H1 (cell line): Measurements from ENCODE around the gene PEX14. TPM values are rescaled to one million over a fixed set of nuclear protein-coding genes. Genes with fewer than 3 reads are reported as not detected.

Source experiments
- CTCF ChIA-PET: fragments of 300-600 bp; sonication (Branson Sonifier 250); formaldehyde crosslinking; loops from one replicate; lab custom pipeline; 2021; ENCODE audit not compliant: partially characterized antibody; lab: Charles Lee
- POLR2A ChIA-PET: fragments of 300-600 bp; sonication (Branson Sonifier 250); formaldehyde crosslinking; loops from one replicate; lab custom pipeline; 2021; ENCODE audit warnings: inconsistent platforms; ENCODE audit not compliant: partially characterized antibody; lab: Charles Lee
- DNase-seq, 2 experiments: peaks; one replicate each; pipeline versions ENCODE4 v3.0.0 to v3.0.0-alpha.2; 2010 to 2022; ENCODE audit warnings: low spot score in 2 of 2, low read depth in 1 of 2, mixed read lengths in 1 of 2
- FAIRE-seq: peaks from 2 replicates; lab custom pipeline; 2011; peaks lifted over from hg19 to GRCh38; lab: Jason Lieb, UNC
- H2AFZ ChIP-seq: 2 replicates; pipeline ENCODE4 v1.8.1; 2012; ENCODE audit warnings: low read length, inconsistent platforms
- H2AK5ac ChIP-seq: 2 replicates; pipeline ENCODE4 v1.6.1; 2013; ENCODE audit warnings: low read depth, low read length
- H2BK120ac ChIP-seq: replicated peaks from 2 replicates; pipeline ENCODE3; 2013; ENCODE audit warnings: low read depth, low read length, inconsistent platforms
- H2BK12ac ChIP-seq: 2 replicates; pipeline ENCODE4 v1.6.1; 2013; ENCODE audit warnings: low read depth, low read length
- H2BK15ac ChIP-seq: 2 replicates; pipeline ENCODE4 v1.6.1; 2013; ENCODE audit warnings: low read length
- H2BK20ac ChIP-seq: 2 replicates; pipeline ENCODE4 v1.6.1; 2013; ENCODE audit warnings: low read length
- H2BK5ac ChIP-seq: 2 replicates; pipeline ENCODE4 v1.6.1; 2013; ENCODE audit warnings: low read depth, low read length
- H3K14ac ChIP-seq: 2 replicates; pipeline ENCODE4 v1.6.1; 2013; ENCODE audit warnings: inconsistent platforms; ENCODE audit not compliant: insufficient read length
- H3K18ac ChIP-seq: 2 replicates; pipeline ENCODE4 v1.6.1; 2013; ENCODE audit warnings: low read length; ENCODE audit errors: extremely low read depth
- H3K23ac ChIP-seq: 2 replicates; pipeline ENCODE4 v1.6.1; 2013; ENCODE audit warnings: inconsistent platforms; ENCODE audit not compliant: insufficient read length
- H3K23me2 ChIP-seq: 2 replicates; pipeline ENCODE4 v1.6.1; 2013; ENCODE audit warnings: low read depth, low read length
- H3K27ac ChIP-seq: 2 replicates; pipeline ENCODE4 v1.6.1; 2011; ENCODE audit warnings: low read depth, low read length, inconsistent platforms
- H3K27me3 ChIP-seq, 4 experiments: replicated peaks in 1 of 4; 1 replicate in 1 of 4; 2 replicates in 3 of 4; pipeline versions ENCODE4 v1.6.1 to v1.8.1; 2011 to 2013; ENCODE audit warnings: low read length in 3 of 4, mild to moderate bottlenecking in 3 of 4, inconsistent platforms in 2 of 4, mixed read lengths in 2 of 4, moderate library complexity in 1 of 4; ENCODE audit not compliant: control insufficient read depth in 3 of 4, insufficient read depth in 3 of 4; ENCODE audit errors: extremely low read depth in 1 of 4
- H3K36me3 ChIP-seq, 4 experiments: 2 replicates each; pipeline versions ENCODE4 v1.6.1 to v1.8.1; 2011 to 2013; ENCODE audit warnings: mild to moderate bottlenecking in 4 of 4, low read length in 3 of 4, moderate library complexity in 2 of 4, control low read depth in 1 of 4, inconsistent platforms in 1 of 4; ENCODE audit not compliant: insufficient read depth in 4 of 4, control insufficient read depth in 2 of 4
- H3K4ac ChIP-seq: replicated peaks from 2 replicates; pipeline ENCODE3; 2013; ENCODE audit warnings: low read length, low read depth, mixed read lengths, inconsistent platforms; ENCODE audit not compliant: insufficient read length
- H3K4me1 ChIP-seq, 4 experiments: replicated peaks in 1 of 4; 1 replicate in 1 of 4; 2 replicates in 3 of 4; pipeline versions ENCODE4 v1.6.1 to v1.8.1; 2011 to 2013; ENCODE audit warnings: low read length in 3 of 4, inconsistent platforms in 2 of 4, mixed read lengths in 1 of 4; ENCODE audit not compliant: insufficient read depth in 4 of 4, control insufficient read depth in 3 of 4
- H3K4me2 ChIP-seq, 2 experiments: 2 replicates each; pipeline versions ENCODE4 v1.6.1 to v1.8.1; 2011 to 2013; ENCODE audit warnings: low read depth in 2 of 2, low read length in 2 of 2, control low read depth in 1 of 2, inconsistent platforms in 1 of 2, mild to moderate bottlenecking in 1 of 2; ENCODE audit not compliant: insufficient read depth in 1 of 2
- H3K4me3 ChIP-seq, 4 experiments: fragments of 200-600, 300-600 bp in 1 of 4; sonication (generic), shearing (Covaris generic), sonication (Bioruptor Twin) in 1 of 4; 2 replicates each; pipeline versions ENCODE4 v1.5.1 to v1.8.1; 2011 to 2016; ENCODE audit warnings: low read length in 4 of 4, low read depth in 3 of 4, control low read depth in 2 of 4, inconsistent platforms in 2 of 4, mild to moderate bottlenecking in 2 of 4, mixed read lengths in 1 of 4, moderate library complexity in 1 of 4; ENCODE audit not compliant: insufficient read depth in 2 of 4; ENCODE audit errors: extremely low read depth in 1 of 4
- H3K56ac ChIP-seq: replicated peaks from 2 replicates; pipeline ENCODE3; 2013; ENCODE audit warnings: low read depth, mild to moderate bottlenecking, mixed read lengths, low read length, inconsistent platforms; ENCODE audit not compliant: insufficient read length
- H3K79me1 ChIP-seq: 2 replicates; pipeline ENCODE4 v1.6.1; 2013; ENCODE audit warnings: low read depth, low read length, control low read depth
- H3K79me2 ChIP-seq, 2 experiments: 2 replicates each; pipeline versions ENCODE4 v1.6.1 to v1.8.1; 2012 to 2013; ENCODE audit warnings: low read length in 2 of 2, mild to moderate bottlenecking in 2 of 2, inconsistent platforms in 1 of 2; ENCODE audit not compliant: insufficient read depth in 2 of 2, control insufficient read depth in 1 of 2
- H3K9ac ChIP-seq, 4 experiments: replicated peaks in 1 of 4; 1 replicate in 1 of 4; 2 replicates in 3 of 4; pipeline versions ENCODE4 v1.6.1 to v1.8.1; 2011 to 2013; ENCODE audit warnings: low read depth in 3 of 4, low read length in 3 of 4, control low read depth in 2 of 4, mild to moderate bottlenecking in 2 of 4, moderate library complexity in 2 of 4, inconsistent platforms in 1 of 4; ENCODE audit errors: extremely low read depth in 1 of 4
- H3K9me3 ChIP-seq, 2 experiments: 2 replicates each; pipeline versions ENCODE4 v1.6.1 to v1.8.1; 2012 to 2013; ENCODE audit warnings: mild to moderate bottlenecking in 2 of 2, moderate library complexity in 2 of 2, control low read depth in 1 of 2, inconsistent platforms in 1 of 2, low read depth in 1 of 2, low read length in 1 of 2, mixed read lengths in 1 of 2; ENCODE audit not compliant: insufficient read depth in 2 of 2
- H4K20me1 ChIP-seq, 2 experiments: replicated peaks in 1 of 2; 2 replicates each; pipeline versions ENCODE3 to v1.8.1; 2011 to 2013; ENCODE audit warnings: inconsistent platforms in 2 of 2, low read length in 2 of 2, mild to moderate bottlenecking in 1 of 2; ENCODE audit not compliant: insufficient read depth in 2 of 2, control insufficient read depth in 1 of 2
- H4K5ac ChIP-seq: 2 replicates; pipeline ENCODE4 v1.6.1; 2013; ENCODE audit warnings: low read length, low read depth, mixed read lengths, inconsistent platforms; ENCODE audit not compliant: insufficient read length
- H4K8ac ChIP-seq: 2 replicates; pipeline ENCODE4 v1.8.0; 2013; ENCODE audit warnings: mild to moderate bottlenecking, moderate library complexity, low read length, inconsistent platforms; ENCODE audit not compliant: insufficient read depth; ENCODE audit errors: extremely low read depth
- H4K91ac ChIP-seq: replicated peaks from 2 replicates; pipeline ENCODE3; 2013; ENCODE audit warnings: low read length, mixed read lengths, inconsistent platforms; ENCODE audit not compliant: insufficient read length
- EZH2 ChIP-seq: fragments of 200-600 bp; sonication (generic); IDR thresholded peaks from 2 replicates; pipeline ENCODE4 v1.7.1; 2012; ENCODE audit warnings: low read depth, mild to moderate bottlenecking, moderate library complexity, low read length, inconsistent platforms; ENCODE audit not compliant: severe bottlenecking
- HDAC2 ChIP-seq, 2 experiments: fragments of 300-600 bp in 1 of 2; sonication (generic) in 1 of 2; IDR thresholded peaks; 2 replicates each; pipeline ENCODE4 v1.6.1; 2011 to 2012; ENCODE audit warnings: low read depth in 2 of 2, low read length in 2 of 2, mild to moderate bottlenecking in 2 of 2, moderate library complexity in 2 of 2, borderline replicate concordance in 1 of 2, inconsistent platforms in 1 of 2
- KDM5A ChIP-seq: fragments of 200-600 bp; IDR thresholded peaks from 2 replicates; pipeline ENCODE4 v1.7.1; 2012; ENCODE audit warnings: mild to moderate bottlenecking, low read length, inconsistent platforms, mixed read lengths
- RBBP5 ChIP-seq: IDR thresholded peaks from 2 replicates; pipeline ENCODE4 v1.7.1; 2012; ENCODE audit warnings: low read depth, mild to moderate bottlenecking, inconsistent platforms, low read length, moderate library complexity, borderline replicate concordance
- SP1 ChIP-seq: IDR thresholded peaks from 2 replicates; pipeline ENCODE4 v1.6.1; 2011; ENCODE audit warnings: low read depth, low read length
- ZNF274 ChIP-seq: IDR thresholded peaks from 2 replicates; pipeline ENCODE4 v1.7.0; 2012; ENCODE audit warnings: low read length, borderline replicate concordance; ENCODE audit errors: extremely low read depth
- WGBS, 2 experiments: shearing (Covaris generic) in 1 of 2; methylation state at CpG; one replicate each; pipeline versions ENCODE4 v1.1.6 to v1.1.7; 2013 to 2015; ENCODE audit warnings: low lambda C conversion rate in 2 of 2, mixed read lengths in 2 of 2, inconsistent platforms in 1 of 2, low coverage in 1 of 2, missing lambda C conversion rate in 1 of 2; ENCODE audit not compliant: insufficient replicate concordance in 2 of 2, insufficient coverage in 1 of 2, insufficient read length in 1 of 2; ENCODE audit errors: extremely low coverage in 1 of 2, missing lambda C conversion rate in 1 of 2; 5-methylcytosine and 5-hydroxymethylcytosine counted together
- polyA plus RNA-seq, 7 experiments: library from polyadenylated mRNA; depleted of rRNA in 3 of 7; stranded (reverse) in 5 of 7; unstranded in 2 of 7; fragments of >200 nt in 5 of 7; fragments of 200-250 nt in 2 of 7; gene quantifications; 1 replicate in 5 of 7; 2 replicates in 1 of 7; 4 replicates in 1 of 7; pipeline versions ENCODE4 v1.2.1 to v1.2.3, GENCODE V29; 2011 to 2013; ENCODE audit warnings: missing spikeins in 2 of 7, mixed read lengths in 2 of 7
- total RNA-seq: library from RNA; stranded (reverse); fragmentation: NEBNext Ultra II Directional; extraction: Animal tissue kit (Norgen Biotek cat#: 25700); gene quantifications from 2 replicates; pipeline ENCODE4 v1.2.1, GENCODE V29; 2021
- TF ChIP-seq, protein P1 (sequence below), 3 experiments: IDR thresholded peaks; 1 replicate in 2 of 3; 2 replicates in 1 of 3; pipeline versions ENCODE4 v1.5.1 to v1.6.1; 2011; ENCODE audit warnings: low read length in 3 of 3, mild to moderate bottlenecking in 3 of 3, inconsistent platforms in 2 of 3, low read depth in 1 of 3, moderate library complexity in 1 of 3; ENCODE audit not compliant: insufficient read depth in 1 of 3; ENCODE audit errors: control extremely low read depth in 1 of 3
- TF ChIP-seq, protein P2 (sequence below): IDR thresholded peaks from 2 replicates; pipeline ENCODE4 v1.6.1; 2012; ENCODE audit warnings: low read length, inconsistent platforms

Gene PEX14
- total and polyA plus RNA-seq, 2 of the 8 experiments (the other 6 are each of a cell fraction or from before 2014, with no cell fraction given) = 13.0 to 19.8 TPM

DNA sequence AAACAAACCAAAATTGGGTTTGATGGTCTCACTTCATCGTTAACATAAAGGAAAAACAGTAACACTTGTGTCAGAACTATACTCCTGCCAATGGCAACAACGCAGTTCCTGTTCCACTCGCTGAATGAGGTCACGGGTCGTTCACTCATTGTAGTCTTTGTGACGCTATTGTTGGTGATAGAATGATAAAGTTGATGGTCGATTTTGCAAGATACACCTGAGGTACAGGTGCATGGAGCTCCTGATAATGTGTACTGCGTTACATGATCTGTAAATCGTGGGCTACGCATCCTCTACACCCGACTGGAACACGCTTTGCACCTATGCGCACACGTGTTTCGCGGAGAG is 44.9 kb upstream of the PEX14 start:
- ChIA-PET CTCF (interaction anchor here (0.5 to 10.9 kb wide), 30 partner anchors 9 to 801 kb away, joined by 3 to 132 read pairs (median 4); partner anchors contain the start of genes CORT and PGD), POLR2A (interaction anchor here (0.9 to 3.7 kb wide), 14 partner anchors 9 to 77 kb away, joined by 3 to 23 read pairs (median 7); partner anchors contain the start of genes CORT, DFFA and PGD)
- no peaks in the 10 kb centered on the region for H3K27me3 ChIP-seq
- H3K14ac ChIP-seq = no peak overlapping the region
- peak overlapping the region; percentile 8 for H3K56ac ChIP-seq
- peak overlapping the region; percentile 55 to 100 for H3K4me2 ChIP-seq
- no peaks in the 10 kb centered on the region for H3K79me2 ChIP-seq
- no peak overlapping the region for H2BK120ac ChIP-seq
- H3K23ac ChIP-seq = no peak overlapping the region
- H4K8ac ChIP-seq = 0 out of 2 replicates have a peak overlapping the region, but pooled peaks have one; percentile 99
- peak overlapping the region; percentile 65 for H3K4ac ChIP-seq
- peak overlapping the region; percentile 53 for H2BK5ac ChIP-seq
- H4K91ac ChIP-seq = peak overlapping the region; percentile 100
- H4K5ac ChIP-seq = peak overlapping the region; percentile 98
- H2BK20ac ChIP-seq = no peak overlapping the region
- peak overlapping the region; percentile 73 for H2BK15ac ChIP-seq
- no peak overlapping the region; the same call in 1 of the 2 replicates for H2AK5ac ChIP-seq
- peak overlapping the region in 3 of 4 experiments; percentile 42 to 94 (median 61); a peak in 6 of 7 replicates for H3K9ac ChIP-seq
- whole genome bisulfite sequencing, 2 experiments = 46% methylated on average over 16 of the region's 16 CpGs; no CpG with 5 or more reads in 1 of the 2 experiments
- no peaks in the 10 kb centered on the region for H3K36me3 ChIP-seq
- H3K18ac ChIP-seq = peak overlapping the region; percentile 66; the same call in 1 of the 2 replicates
- peak overlapping the region; percentile 96 for H3K27ac ChIP-seq
- FAIRE-seq = no peak
- H3K79me1 ChIP-seq = no peaks in the 10 kb centered on the region
- H2AFZ ChIP-seq = peak overlapping the region; percentile 91
- H2BK12ac ChIP-seq = no peak overlapping the region
- peaks cover 9% of the 10 kb centered on the region for H3K23me2 ChIP-seq
- no peaks in the 10 kb centered on the region for H3K9me3 ChIP-seq
- H3K4me1 ChIP-seq = peaks cover 0 to 5% (median under 1%) of the 10 kb centered on the region in 4 experiments; a peak in 4 of 7 replicates
- H3K4me3 ChIP-seq = peak overlapping the region; percentile 35 to 76 (median 66)
- no peak for DNase-seq
- H4K20me1 ChIP-seq = no peaks in the 10 kb centered on the region
- TF ChIP-seq, protein P1, sequence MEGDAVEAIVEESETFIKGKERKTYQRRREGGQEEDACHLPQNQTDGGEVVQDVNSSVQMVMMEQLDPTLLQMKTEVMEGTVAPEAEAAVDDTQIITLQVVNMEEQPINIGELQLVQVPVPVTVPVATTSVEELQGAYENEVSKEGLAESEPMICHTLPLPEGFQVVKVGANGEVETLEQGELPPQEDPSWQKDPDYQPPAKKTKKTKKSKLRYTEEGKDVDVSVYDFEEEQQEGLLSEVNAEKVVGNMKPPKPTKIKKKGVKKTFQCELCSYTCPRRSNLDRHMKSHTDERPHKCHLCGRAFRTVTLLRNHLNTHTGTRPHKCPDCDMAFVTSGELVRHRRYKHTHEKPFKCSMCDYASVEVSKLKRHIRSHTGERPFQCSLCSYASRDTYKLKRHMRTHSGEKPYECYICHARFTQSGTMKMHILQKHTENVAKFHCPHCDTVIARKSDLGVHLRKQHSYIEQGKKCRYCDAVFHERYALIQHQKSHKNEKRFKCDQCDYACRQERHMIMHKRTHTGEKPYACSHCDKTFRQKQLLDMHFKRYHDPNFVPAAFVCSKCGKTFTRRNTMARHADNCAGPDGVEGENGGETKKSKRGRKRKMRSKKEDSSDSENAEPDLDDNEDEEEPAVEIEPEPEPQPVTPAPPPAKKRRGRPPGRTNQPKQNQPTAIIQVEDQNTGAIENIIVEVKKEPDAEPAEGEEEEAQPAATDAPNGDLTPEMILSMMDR (IDR thresholded peaks at IDR 0.05; ENCODE audit: control extremely low read depth in 1 of 3, insufficient read depth in 1 of 3, low read depth in 1 of 3, low read length in 3 of 3) = no peak
- TF ChIP-seq RBBP5 (no peak), SP1 (no peak), KDM5A (no peak), ZNF274 (no peak), HDAC2 (IDR thresholded peaks at IDR 0.05; ENCODE audit: borderline replicate concordance in 1 of 2, low read depth in 2 of 2, low read length in 2 of 2) (no peak), EZH2 (no peak)
- TF ChIP-seq, protein P2, sequence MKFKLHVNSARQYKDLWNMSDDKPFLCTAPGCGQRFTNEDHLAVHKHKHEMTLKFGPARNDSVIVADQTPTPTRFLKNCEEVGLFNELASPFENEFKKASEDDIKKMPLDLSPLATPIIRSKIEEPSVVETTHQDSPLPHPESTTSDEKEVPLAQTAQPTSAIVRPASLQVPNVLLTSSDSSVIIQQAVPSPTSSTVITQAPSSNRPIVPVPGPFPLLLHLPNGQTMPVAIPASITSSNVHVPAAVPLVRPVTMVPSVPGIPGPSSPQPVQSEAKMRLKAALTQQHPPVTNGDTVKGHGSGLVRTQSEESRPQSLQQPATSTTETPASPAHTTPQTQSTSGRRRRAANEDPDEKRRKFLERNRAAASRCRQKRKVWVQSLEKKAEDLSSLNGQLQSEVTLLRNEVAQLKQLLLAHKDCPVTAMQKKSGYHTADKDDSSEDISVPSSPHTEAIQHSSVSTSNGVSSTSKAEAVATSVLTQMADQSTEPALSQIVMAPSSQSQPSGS = no peak
